ENCODE data around the gene CIPC. TPM values are rescaled to one million over a fixed set of nuclear protein-coding genes. Genes with fewer than 3 reads are reported as not detected.
A peak's percentile ranks its signal among the peaks of the same experiment; 100 is the strongest.

Gene CIPC
- total RNA-seq, 1 donor from 2014 or later, result 70.3 TPM

GRCh38 chr14:77153802-77154201 lies 55.7 kb downstream of the CIPC start:
- peaks cover 67% of the 10 kb centered on the region for H3K27me3 ChIP-seq (ENCODE audit: low read depth)
- intact Hi-C loops (cut with micrococcal nuclease), result no loop called here
- H3K36me3 ChIP-seq, result no peaks in the 10 kb centered on the region
- H3K4me1 ChIP-seq, result peaks cover 18% of the 10 kb centered on the region
- H3K4me3 ChIP-seq, result no peak overlapping the region
- no peak for DNase-seq
- H3K9me3 ChIP-seq (replicated peaks), result no peaks in the 10 kb centered on the region
- TF ChIP-seq CTCF (IDR thresholded peaks at IDR 0.05; ENCODE audit: borderline replicate concordance), result no peak
- H3K27ac ChIP-seq (replicated peaks), result no peak overlapping the region

GRCh38 chr14:77154421-77154820 lies 56.4 kb downstream of the CIPC start:
- Histone ChIP-seq H3K27ac (replicated peaks) (no peak overlapping the region), H3K36me3 (no peaks in the 10 kb centered on the region), H3K9me3 (replicated peaks) (no peaks in the 10 kb centered on the region), H3K4me1 (peaks cover 18% of the 10 kb centered on the region), H3K27me3 (ENCODE audit: low read depth) (peaks cover 70% of the 10 kb centered on the region), H3K4me3 (no peak overlapping the region)
- DNase-seq, result no peak
- intact Hi-C loops (cut with micrococcal nuclease), result no loop called here
- TF ChIP-seq CTCF (IDR thresholded peaks at IDR 0.05; ENCODE audit: borderline replicate concordance), result no peak

- intact Hi-C loops (cut with micrococcal nuclease), result no loop called here
- no peak for DNase-seq
These were observed 57.0 kb downstream of the CIPC start for GRCh38 chr14:77155083-77155482.

GRCh38 chr14:77157740-77158139 lies 59.7 kb downstream of the CIPC start:
- DNase-seq, result no peak
- H3K27ac ChIP-seq (replicated peaks), result no peak overlapping the region
- no peaks in the 10 kb centered on the region for H3K9me3 ChIP-seq (replicated peaks)
- peaks cover 79% of the 10 kb centered on the region for H3K27me3 ChIP-seq (ENCODE audit: low read depth)
- intact Hi-C loops (cut with micrococcal nuclease), result no loop called here
- no peak overlapping the region for H3K4me3 ChIP-seq
- peaks cover 18% of the 10 kb centered on the region for H3K4me1 ChIP-seq
- no peak for TF ChIP-seq CTCF (IDR thresholded peaks at IDR 0.05; ENCODE audit: borderline replicate concordance)
- no peaks in the 10 kb centered on the region for H3K36me3 ChIP-seq

More at GRCh38 chr14:77155083-77155482, 57.0 kb downstream of the CIPC start:
- Histone ChIP-seq H3K4me1 (peaks cover 18% of the 10 kb centered on the region), H3K36me3 (no peaks in the 10 kb centered on the region), H3K27ac (replicated peaks) (no peak overlapping the region), H3K9me3 (replicated peaks) (no peaks in the 10 kb centered on the region), H3K27me3 (ENCODE audit: low read depth) (peaks cover 67% of the 10 kb centered on the region), H3K4me3 (no peak overlapping the region)
- no peak for TF ChIP-seq CTCF (IDR thresholded peaks at IDR 0.05; ENCODE audit: borderline replicate concordance)

GRCh38 chr14:77158175-77158881 lies 60.3 kb downstream of the CIPC start:
- intact Hi-C loops (cut with micrococcal nuclease), result no loop called here
- Histone ChIP-seq H3K9me3 (replicated peaks) (no peaks in the 10 kb centered on the region), H3K36me3 (no peaks in the 10 kb centered on the region), H3K27ac (replicated peaks) (no peak overlapping the region), H3K27me3 (ENCODE audit: low read depth) (peaks cover 79% of the 10 kb centered on the region), H3K4me3 (no peak overlapping the region), H3K4me1 (peaks cover 18% of the 10 kb centered on the region)
- TF ChIP-seq CTCF (IDR thresholded peaks at IDR 0.05; ENCODE audit: borderline replicate concordance), result no peak
- peak; percentile 36 for DNase-seq

Data from left ventricle myocardium inferior (tissue), 1 donor.